Heart left ventricle (tissue), 16 donors: Measurements from ENCODE around the gene QPCTL. TPM values are rescaled to one million over a fixed set of nuclear protein-coding genes. Genes with fewer than 3 reads are reported as not detected.

Experiments used
- ATAC-seq, 4 donors: fragments of 200-7000 bp; cut with Tn5 transposase; one replicate each; pipeline ENCODE4 v1.9.1; 2020 to 2022; ENCODE audit warnings: moderate library complexity in 4 of 4, mild to moderate bottlenecking in 3 of 4, moderate number of reproducible peaks in 1 of 4
- DNase-seq, 5 donors: peaks; one replicate each; pipeline ENCODE4 v3.0.0-alpha.2; 2020
- H3K27ac ChIP-seq, 12 donors: fragments of 200-600 bp; sonication (generic) in 4 of 12; one replicate each; pipeline versions ENCODE4 v1.5.0 to v1.8.0; 2016 to 2022; ENCODE audit warnings: mild to moderate bottlenecking in 2 of 12
- H3K27me3 ChIP-seq, 9 donors: fragments of 200-600 bp; sonication (generic) in 2 of 9; one replicate each; pipeline versions ENCODE4 v1.5.1 to v1.8.0; 2016 to 2022; ENCODE audit warnings: mild to moderate bottlenecking in 3 of 9
- H3K36me3 ChIP-seq, 9 donors: fragments of 200-600 bp; sonication (generic) in 2 of 9; one replicate each; pipeline versions ENCODE4 v1.5.0 to v1.8.0; 2018 to 2022; ENCODE audit warnings: mild to moderate bottlenecking in 2 of 9
- H3K4me1 ChIP-seq, 12 donors: fragments of 200-600 bp; sonication (generic) in 4 of 12; one replicate each; pipeline versions ENCODE4 v1.5.0 to v1.8.0; 2016 to 2022; ENCODE audit warnings: mild to moderate bottlenecking in 3 of 12
- H3K4me3 ChIP-seq, 12 donors: fragments of 200-600 bp; sonication (generic) in 4 of 12; one replicate each; pipeline versions ENCODE4 v1.5.0 to v1.8.0; 2017 to 2022; ENCODE audit warnings: mild to moderate bottlenecking in 9 of 12, moderate library complexity in 4 of 12
- H3K9me3 ChIP-seq, 12 donors: fragments of 200-600 bp; sonication (generic) in 4 of 12; one replicate each; pipeline versions ENCODE4 v1.5.0 to v1.8.0; 2016 to 2022; ENCODE audit warnings: mild to moderate bottlenecking in 1 of 12
- POLR2A ChIP-seq, 2 donors: fragments of 450-650 bp; IDR thresholded peaks; one replicate each; pipeline ENCODE4 v1.6.1; 2017; ENCODE audit warnings: antibody characterized with exemption in 2 of 2, mild to moderate bottlenecking in 2 of 2, moderate library complexity in 2 of 2
- WGBS, 4 donors: extraction: QIAGEN DNeasy Blood & Tissue Kit in 2 of 4; methylation state at CpG; one replicate each; pipeline versions ENCODE4 v1.1.5 to v1.1.7; 2013 to 2018; 5-methylcytosine and 5-hydroxymethylcytosine counted together
- intact Hi-C, 10 donors: fragments of 100-400 bp; cut with DNase I; formaldehyde crosslinking; loops; one replicate each; pipeline versions ENCODE4 v1.11.1 to v1.14.2; 2022
- long read RNA-seq, 3 donors: library from polyadenylated mRNA; unstranded; transcript quantifications; one replicate each; pipeline ENCODE4 v2.0.0, GENCODE V29; 2020 to 2021
- polyA plus RNA-seq, 2 donors: library from polyadenylated mRNA; stranded (reverse); fragments of 200-250 nt; gene quantifications; one replicate each; pipeline ENCODE4 v1.2.3, GENCODE V29; 2013
- total RNA-seq, 9 donors: library from RNA; depleted of rRNA in 2 of 9; stranded (reverse); fragments of >200 nt in 2 of 9; fragmentation: NEBNext Ultra II Directional in 3 of 9; extraction: Animal tissue kit (Norgen Biotek cat#: 25700) in 3 of 9; gene quantifications; one replicate each; pipeline versions ENCODE4 v1.1.0 to v1.2.4, GENCODE V29; 2016 to 2023
- TF ChIP-seq, protein P1 (sequence below), 12 donors: fragments of 200-600 bp; sonication (generic) in 4 of 12; IDR thresholded peaks; one replicate each; pipeline versions ENCODE4 v1.5.0 to v1.8.0; 2018 to 2022; ENCODE audit warnings: antibody characterized with exemption in 12 of 12, mild to moderate bottlenecking in 5 of 12
- donor health status: ischemic (EF 13 %, LVEDD 7.1; RV severe dilation, severe dysfunction).
- donor health status: healthy with polysubstance abuse.
- donor health status: DM: no; HTN: yes; CAD: no.
- donor health status: DM: no; HTN: no; CAD: no.
- donor health status: ischemic (EF 25% LVEDD 6.9; RV normal size, moderate dysfunction).
- donor health status: ischemic (EF 25% LVEDD 5.7; RV mildly dilated, moderate dysfunction).
- donor health status: healthy.
- donor health status: DM: yes; HTN: yes; CAD: no.
- donor health status: ischemic (EF 35%, LVEDD 5.7; RV mildly dilated, moderate dysfunction).
- donor health status: nonischemic (EF 11% LVEDD 7.7; RV severe dilation, severe dysfunction).
- donor health status: DM: yes; HTN: yes; CAD: no.
- donor health status: PGD.
- donor health status: ischemic (EF 29% LVEDD 5.4; RV normal size, mild dysfunction).
- donor health status: nonischemic (EF 23%, LVEDD 6.1; RV moderate dilation, normal function).

The QPCTL gene
- total RNA-seq (1 to 10 TPM; 1.5 to 5.5 (median 2.8) TPM), polyA plus RNA-seq (1 to 10 TPM; 2.9 to 4.5 TPM)
- long read RNA-seq, donor 1, partial matches to known transcripts, result 0 of 1 reads
- long read RNA-seq, donor 1, other reads (novel, unspliced or antisense), result 1 of 1 reads
- long read RNA-seq, donor 2, partial matches to known transcripts, result 0 of 1 reads
- long read RNA-seq, donor 2, other reads (novel, unspliced or antisense), result 0 of 1 reads
- long read RNA-seq, donor 3, partial matches to known transcripts, result 1 of 4 reads
- long read RNA-seq, donor 3, other reads (novel, unspliced or antisense), result 0 of 4 reads

DNA sequence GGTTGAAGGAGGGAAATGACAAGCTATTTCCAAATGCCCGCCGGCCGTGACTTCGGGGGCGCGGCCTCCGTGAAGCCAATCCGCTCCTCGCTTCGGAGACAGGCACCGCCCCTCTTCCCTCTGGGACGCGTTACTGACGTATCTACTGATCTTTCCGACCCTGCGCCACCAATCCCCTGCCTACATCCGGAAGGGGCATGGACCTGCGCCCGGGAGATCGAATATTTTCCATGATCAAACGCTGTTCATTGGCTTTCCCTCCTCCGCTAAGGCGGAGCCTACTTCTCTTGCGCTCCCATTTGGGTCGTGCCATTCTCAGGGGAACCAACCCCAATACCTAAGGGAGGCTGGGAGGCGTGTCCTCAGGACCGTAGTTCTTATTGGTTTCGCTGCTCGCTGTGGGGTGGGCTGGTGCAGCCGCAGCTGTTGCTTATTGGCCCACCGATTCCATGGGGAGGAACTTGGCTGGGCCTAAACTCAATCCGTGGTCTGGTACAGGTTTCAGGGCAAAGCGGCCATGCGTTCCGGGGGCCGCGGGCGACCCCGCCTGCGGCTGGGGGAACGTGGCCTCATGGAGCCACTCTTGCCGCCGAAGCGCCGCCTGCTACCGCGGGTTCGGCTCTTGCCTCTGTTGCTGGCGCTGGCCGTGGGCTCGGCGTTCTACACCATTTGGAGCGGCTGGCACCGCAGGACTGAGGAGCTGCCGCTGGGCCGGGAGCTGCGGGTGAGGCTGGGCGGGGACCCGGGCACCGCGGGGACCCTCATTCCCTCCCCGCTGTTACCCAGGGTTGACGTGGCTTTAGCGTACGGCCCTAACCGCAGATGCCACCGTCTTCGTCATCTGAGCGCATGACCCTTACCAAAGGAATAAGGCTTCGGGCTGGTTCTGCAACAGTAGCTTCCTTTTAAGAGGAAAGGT, at the start of gene QPCTL:
Gene QPCTL, plus strand, starts transcription at position 480 of the 919 bp plus-strand sequence. Its CDS starts 38 bp downstream, at position 518.
- peaks cover 0 to 23% (median 14%) of the 10 kb centered on the region in 9 donors for H3K36me3 ChIP-seq
- peak within 1 kb of the TSS; percentile 43 to 89 (median 77) for H3K4me3 ChIP-seq
- WGBS, 4 donors, result 0 to 1% (median 0%) methylated on average over 31 to 70 of the region's 70 CpGs
- peak within 1 kb of the TSS; percentile 73 to 95 (median 84) for H3K27ac ChIP-seq
- peak in 1 of 2 donors; percentile 74 for TF ChIP-seq POLR2A (IDR thresholded peaks at IDR 0.05)
- TF ChIP-seq, protein P1, sequence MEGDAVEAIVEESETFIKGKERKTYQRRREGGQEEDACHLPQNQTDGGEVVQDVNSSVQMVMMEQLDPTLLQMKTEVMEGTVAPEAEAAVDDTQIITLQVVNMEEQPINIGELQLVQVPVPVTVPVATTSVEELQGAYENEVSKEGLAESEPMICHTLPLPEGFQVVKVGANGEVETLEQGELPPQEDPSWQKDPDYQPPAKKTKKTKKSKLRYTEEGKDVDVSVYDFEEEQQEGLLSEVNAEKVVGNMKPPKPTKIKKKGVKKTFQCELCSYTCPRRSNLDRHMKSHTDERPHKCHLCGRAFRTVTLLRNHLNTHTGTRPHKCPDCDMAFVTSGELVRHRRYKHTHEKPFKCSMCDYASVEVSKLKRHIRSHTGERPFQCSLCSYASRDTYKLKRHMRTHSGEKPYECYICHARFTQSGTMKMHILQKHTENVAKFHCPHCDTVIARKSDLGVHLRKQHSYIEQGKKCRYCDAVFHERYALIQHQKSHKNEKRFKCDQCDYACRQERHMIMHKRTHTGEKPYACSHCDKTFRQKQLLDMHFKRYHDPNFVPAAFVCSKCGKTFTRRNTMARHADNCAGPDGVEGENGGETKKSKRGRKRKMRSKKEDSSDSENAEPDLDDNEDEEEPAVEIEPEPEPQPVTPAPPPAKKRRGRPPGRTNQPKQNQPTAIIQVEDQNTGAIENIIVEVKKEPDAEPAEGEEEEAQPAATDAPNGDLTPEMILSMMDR (IDR thresholded peaks at IDR 0.05), result no peak
- DNase-seq (peak; percentile 95 to 98 (median 96)), ATAC-seq (peak; percentile 94 to 96 (median 96))
- H3K9me3 ChIP-seq, result no peaks in the 10 kb centered on the region
- peaks cover 0 to 22% (median 8%) of the 10 kb centered on the region in 12 donors for H3K4me1 ChIP-seq
- H3K27me3 ChIP-seq, result no peaks in the 10 kb centered on the region
- intact Hi-C loops, result loop anchor here in 6 of 10 donors (1.0 to 5.0 kb wide), 8 partner anchors 24 to 185 kb away; partner anchors contain the start of genes SIX5 (in 3 of the 6), FBXO46 (in 1 of the 6), MEIOSIN (in 1 of the 6) and VASP (in 1 of the 6)

DNA sequence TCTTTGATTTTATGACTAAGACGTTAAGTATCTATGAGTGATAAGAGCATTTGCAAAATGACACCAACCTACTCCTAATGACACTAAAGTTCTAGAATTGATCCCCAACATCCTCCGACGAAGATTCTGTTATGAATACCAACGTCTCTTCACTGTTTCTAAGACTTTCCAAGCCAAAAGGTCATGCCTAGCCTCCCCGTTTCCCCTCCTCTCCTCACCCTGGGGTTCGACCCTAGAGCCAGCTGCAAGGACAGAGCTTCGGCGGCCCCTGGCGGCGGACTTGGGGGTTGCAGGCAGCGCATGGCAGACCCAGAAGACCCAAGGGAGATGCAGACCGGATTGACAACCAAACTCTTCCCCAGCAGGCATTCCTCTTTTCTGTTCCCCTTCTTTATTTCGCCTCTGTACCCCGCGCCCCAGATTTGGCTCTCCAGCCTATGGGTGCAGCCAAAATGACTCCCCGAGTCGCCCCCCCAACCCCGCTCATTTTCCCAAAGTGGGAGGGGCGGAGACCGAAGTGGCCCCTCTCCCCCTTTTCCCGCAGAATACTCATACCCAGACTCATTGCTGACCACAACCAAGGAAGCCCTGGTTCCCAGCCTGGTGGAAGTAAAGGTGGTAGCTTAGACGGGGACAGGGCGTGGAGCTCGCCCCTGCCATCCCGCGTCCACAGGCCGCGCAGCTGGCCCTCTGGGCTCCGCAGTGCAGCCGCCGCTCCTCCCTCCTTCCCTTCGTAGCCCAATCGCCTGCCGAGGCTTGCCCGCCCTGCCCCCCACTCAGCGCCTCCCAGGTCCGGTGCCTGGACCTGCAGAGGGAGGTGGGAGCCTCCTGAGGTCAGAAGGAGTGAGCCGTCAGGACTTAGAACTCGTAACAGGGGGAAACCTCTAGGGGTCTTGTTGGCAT, 49.2 kb upstream of the QPCTL start:
- no peaks in the 10 kb centered on the region for H3K36me3 ChIP-seq
- H3K27ac ChIP-seq, result peak overlapping the region in 2 of 12 donors; percentile 84 to 89
- DNase-seq, result peak; percentile 81 to 93 (median 85)
- H3K4me3 ChIP-seq, result peak overlapping the region in 5 of 12 donors; percentile 24 to 62 (median 60)
- peaks cover 0 to 16% (median 0%) of the 10 kb centered on the region in 9 donors for H3K27me3 ChIP-seq
- H3K4me1 ChIP-seq, result peaks cover 0 to 65% (median 35%) of the 10 kb centered on the region in 12 donors
- intact Hi-C loops, result loop anchor here (1.0 to 10.0 kb wide), 15 partner anchors 36 to 218 kb away; partner anchors contain the start of genes OPA3 (in 5 of the 10), PPM1N (in 2 of the 10), RTN2 (in 2 of the 10) and VASP (in 2 of the 10)
- 11 to 14% (median 13%) methylated on average over 37 to 39 of the region's 39 CpGs for WGBS, 4 donors
- no peaks in the 10 kb centered on the region for H3K9me3 ChIP-seq
- peak; percentile 46 to 62 (median 52) for ATAC-seq
- TF ChIP-seq, protein P1 (IDR thresholded peaks at IDR 0.05), result peak; percentile 92 to 99 (median 98)
- TF ChIP-seq POLR2A (IDR thresholded peaks at IDR 0.05), result no peak

DNA sequence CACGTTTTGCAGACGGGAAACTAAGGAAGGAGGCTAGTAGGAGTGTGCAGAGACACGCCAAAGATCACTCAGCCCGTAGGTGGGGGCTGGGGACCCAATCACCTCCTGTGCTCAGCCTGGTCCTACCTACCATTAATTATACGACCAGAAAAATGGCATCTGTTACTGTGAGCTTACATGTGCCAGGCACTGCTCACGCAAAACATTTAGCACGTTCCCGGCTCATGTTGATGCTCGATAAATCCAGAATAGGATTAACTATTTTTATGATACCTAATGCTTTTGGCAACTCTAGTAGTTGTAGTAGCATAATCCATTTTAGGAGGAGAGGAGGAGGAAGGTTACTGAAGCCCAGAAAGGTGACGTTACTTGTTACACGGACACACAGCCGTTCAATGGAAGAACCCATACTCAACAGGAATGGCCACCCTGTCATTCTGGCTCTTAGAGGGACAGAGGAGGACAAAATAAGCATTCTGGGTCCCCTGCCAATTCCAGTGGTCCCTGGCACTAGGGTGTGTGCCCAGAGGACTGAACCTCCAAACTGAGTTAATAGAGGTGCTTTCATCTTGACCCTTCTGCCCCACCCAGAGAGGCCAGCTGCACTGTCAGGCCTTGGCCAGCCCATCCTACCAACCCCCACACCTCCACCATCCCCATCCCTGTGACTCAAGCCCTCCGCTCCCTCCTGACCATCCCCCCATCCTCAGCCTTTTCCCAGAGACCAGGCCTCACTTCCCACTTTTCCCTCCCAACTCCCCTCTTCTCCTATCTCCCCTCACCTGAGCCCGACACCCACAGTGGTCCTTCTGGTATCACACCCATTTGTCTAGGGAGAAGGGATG, 48.3 kb upstream of the QPCTL start:
- DNase-seq, result no peak
- peaks cover 0 to 59% (median 32%) of the 10 kb centered on the region in 12 donors for H3K4me1 ChIP-seq
- no peaks in the 10 kb centered on the region for H3K9me3 ChIP-seq

More for the DNA sequence above, 48.3 kb upstream of the QPCTL start:
- no peak for ATAC-seq
- H3K4me3 ChIP-seq, result no peak overlapping the region
- TF ChIP-seq, protein P1 (IDR thresholded peaks at IDR 0.05), result no peak
- TF ChIP-seq POLR2A (IDR thresholded peaks at IDR 0.05), result no peak
- intact Hi-C loops, result loop anchor here (1.0 to 10.0 kb wide), 15 partner anchors 37 to 219 kb away; partner anchors contain the start of genes OPA3 (in 5 of the 10), PPM1N (in 2 of the 10), RTN2 (in 2 of the 10) and VASP (in 2 of the 10)
- H3K27ac ChIP-seq, result no peak overlapping the region
- 54 to 61% (median 55%) methylated on average over 14 of the region's 14 CpGs for WGBS, 4 donors
- H3K36me3 ChIP-seq, result no peaks in the 10 kb centered on the region
- peaks cover 0 to 16% (median 0%) of the 10 kb centered on the region in 9 donors for H3K27me3 ChIP-seq
